HG02759 (cell line): Measurements from ENCODE around the gene SMYD1.

Source experiments
- ATAC-seq: cut with Tn5 transposase; IDR thresholded peaks from one replicate; pipeline ENCODE4 v1.9.1; 2021; ENCODE audit warnings: mild to moderate bottlenecking, moderate library complexity; ENCODE audit not compliant: unreplicated experiment

SMYD1 gene

DNA sequence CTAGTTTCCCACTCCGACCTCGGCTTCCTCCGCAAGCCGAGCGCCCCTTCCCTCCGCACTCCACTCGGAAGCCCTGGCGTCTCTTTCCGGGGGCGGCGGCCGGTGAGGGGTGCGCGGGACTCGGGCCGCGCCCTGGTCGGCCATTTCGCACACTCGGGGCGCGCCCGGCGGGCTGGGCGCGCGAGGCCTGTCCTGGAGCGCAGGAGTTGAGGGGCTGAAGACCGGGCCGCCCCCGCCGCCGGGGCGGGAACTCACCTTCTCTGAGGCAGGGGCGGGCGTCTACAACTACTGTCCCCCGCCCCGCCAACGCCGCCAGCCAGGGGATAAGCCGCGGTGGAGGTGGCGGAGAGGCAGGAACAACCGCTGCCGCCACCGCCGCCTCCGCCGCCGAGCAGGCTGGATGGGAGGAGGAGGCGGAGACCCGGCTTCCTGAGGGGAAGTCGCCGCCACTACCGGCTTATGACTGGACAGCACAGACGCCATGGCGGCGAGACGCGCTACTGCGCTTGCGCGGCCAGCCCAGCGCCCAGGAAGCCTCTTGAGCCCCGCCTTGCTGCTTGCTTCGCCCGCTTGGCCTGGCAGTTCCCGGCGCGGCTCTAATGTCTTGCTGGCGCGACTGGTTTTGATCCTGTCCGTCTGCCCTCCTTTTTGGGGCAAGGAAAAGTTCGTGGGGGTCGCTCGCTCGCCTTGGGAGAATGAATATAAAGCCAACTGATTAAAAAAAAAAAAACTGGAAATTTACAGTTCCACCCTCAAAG lies 12.1 kb upstream of the SMYD1 start, which contains the start of gene KRCC1:
KRCC1 (minus strand) TSS at position 413 of the 758 bp plus-strand sequence. CDS start 27,220 bp downstream, outside the sequence.
- ATAC-seq, result peak; percentile 96

DNA sequence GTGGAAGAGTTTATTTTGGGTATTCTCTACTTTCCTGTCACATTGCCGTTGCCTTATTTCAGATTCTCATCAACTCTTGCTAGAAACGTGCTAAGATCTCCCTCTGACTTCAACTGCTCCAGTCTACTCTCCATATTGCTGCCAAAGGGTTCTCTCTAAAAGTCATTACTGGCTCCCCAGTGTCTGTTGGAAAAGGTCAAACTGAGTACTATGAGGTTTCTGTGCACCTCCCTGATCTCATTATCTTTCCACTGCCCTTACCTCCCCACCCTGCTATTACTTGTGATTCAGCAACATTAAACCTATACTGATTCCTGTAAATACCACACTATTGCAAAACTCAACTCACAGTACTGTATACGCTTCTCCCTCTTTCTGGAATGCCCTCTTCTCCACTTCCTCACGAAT lies 10.2 kb upstream of the SMYD1 start:
- no peak for ATAC-seq

DNA sequence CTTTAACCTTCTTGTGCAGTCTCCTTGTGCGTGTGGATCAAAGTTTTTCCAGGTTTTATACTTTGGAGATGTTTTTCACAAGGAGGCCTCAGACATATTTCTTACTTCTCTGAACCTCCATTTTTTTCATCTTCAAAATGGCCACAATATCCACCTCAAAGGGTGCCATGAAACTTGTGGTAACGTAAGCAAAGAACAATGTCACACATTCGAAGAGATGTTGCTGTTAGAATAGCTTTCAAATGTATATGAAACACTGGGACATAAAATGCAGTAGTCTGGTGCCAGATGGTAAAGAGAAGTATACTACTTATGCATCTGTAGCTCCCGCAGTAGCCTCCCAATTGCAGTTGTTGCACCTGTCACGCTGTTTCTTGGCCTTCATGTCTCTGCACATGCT lies 9.4 kb upstream of the SMYD1 start:
- ATAC-seq, result no peak

DNA sequence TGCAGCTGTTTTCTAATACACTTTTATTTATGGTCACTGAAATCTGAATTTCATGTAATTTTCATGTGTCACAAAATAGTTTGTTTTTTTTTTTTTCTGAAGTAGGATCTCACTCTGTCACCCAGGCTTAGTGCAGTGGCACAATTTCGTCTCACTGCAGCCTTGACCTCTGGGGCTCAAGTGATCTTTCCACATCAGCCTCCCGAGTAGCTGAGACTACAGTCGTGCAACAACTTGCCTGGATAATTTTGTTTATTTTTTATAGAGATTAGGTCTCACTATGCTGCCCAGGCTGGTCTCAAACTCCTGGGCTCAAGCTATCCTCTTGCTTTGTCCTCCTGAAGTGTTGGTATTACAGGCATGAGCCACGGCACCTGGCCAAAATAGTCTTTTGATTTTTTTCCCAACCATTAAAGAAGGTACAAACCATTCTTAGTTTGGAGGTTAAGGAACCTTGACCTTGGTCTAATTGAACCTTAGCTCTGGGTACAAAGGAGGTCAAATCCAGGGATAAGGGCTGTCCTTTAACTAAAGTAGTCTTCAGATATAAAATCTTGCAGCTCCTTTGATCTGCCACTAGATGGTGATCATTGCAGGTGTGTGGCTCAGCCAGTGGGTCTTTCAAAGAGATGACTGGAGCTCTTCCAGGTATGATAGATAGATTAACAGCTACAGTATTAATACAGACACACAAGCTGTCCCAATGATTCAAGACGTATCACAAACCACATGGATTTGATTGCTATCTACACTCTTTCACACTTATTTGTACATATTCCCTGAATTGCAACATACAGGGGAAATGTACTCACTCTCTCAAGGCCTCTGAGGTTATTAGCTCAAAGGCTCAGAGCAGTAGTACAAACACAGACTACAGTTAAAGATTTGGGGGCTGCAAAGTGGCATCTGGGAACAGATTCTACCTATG lies 7.4 kb upstream of the SMYD1 start:
- ATAC-seq, result peak; percentile 31

DNA sequence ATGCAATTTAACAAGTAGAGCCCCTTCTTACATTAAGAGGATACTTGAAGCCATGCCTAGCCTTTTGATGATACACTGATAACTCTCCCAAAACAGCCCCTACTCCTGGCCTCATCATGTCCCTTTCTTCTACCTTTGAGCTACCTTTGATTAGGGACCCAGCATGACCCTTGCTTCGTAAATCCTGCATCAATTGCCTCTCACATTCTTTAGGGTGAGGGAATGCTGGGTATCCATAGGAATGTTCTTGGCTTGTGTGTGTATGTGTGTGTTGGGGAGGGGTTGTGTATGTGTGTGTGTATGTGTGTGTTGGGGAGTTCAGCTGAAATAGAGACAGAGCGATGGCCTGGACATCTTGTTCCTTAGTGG lies 6.7 kb upstream of the SMYD1 start:
- no peak for ATAC-seq

DNA sequence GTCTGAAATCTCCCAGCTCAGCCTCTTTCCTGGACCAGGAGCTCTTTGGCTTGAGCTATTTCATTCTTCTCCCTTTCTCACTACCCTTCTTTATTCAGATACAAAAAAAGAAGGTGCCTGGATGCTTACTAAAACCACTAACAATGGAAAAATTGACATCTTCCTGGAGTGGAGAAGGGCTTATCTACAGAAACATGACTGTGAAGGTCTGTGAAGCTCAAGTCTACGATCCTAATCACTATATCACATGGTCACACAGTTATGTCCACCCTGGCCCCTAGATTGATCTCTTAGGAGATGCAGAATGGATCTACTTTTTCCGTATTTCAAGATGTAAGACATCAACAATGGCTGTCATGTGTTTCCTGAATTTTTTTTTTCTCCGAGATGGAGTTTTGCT lies 6.3 kb upstream of the SMYD1 start:
- ATAC-seq, result no peak

DNA sequence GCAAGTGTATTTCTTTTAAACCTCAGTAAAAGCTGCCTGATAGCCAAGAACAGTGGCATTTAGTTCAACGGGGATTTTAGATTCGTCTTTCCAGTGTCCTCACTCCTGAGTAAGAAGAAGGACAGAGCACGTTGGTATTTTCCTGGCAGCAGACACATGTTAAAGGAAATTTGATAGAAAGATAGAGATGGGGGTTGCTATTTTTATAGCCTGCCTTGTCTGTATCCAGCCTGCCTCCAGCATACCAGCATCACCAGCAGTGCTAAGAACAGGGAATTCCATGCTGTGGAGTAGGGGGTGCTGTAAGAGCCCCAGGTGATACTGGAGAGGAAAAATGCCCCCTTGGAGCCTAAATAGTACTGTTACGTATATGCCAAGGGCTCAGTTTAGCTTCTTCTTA lies 1.1 kb upstream of the SMYD1 start:
- ATAC-seq, result no peak

DNA sequence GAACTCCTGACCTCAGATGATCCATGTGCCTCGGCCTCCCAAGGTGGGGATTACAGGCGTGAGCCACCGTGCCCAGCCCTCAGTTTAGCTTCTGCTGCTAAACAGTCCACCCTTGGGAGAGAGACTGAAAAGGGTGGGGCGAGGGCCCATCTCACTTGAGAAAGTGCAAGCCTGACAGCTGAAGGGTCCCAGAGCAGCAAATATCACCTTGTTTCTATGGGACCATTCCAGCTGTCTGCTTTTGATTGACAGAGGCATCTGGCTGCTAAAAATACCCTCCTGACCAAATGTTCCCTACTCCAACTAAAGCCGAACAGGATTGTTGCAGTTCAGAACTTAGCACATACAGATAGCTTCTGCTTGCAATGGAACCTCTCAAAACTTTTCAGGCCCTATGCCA lies 436 bp upstream of the SMYD1 start:
- no peak for ATAC-seq

DNA sequence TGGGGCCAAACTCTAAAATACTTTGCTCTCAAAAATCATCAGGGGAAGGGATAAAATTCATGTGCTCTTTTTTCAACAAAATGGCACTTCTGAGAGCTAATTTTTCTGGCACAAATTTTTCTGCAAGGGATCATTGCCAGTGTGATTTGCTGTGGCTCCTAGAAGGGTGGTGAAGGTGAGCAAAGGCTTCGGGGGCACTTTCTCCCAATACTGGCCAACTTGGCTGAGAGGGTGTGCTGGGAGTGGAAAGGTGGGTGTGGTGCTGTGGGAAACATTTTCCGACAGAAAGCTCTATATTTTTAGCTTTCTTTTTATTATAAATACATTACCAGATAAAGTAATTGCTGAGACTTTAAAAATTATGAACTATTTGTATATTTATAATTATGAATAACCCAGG lies 419 bp downstream of the SMYD1 start:
- ATAC-seq, result no peak

DNA sequence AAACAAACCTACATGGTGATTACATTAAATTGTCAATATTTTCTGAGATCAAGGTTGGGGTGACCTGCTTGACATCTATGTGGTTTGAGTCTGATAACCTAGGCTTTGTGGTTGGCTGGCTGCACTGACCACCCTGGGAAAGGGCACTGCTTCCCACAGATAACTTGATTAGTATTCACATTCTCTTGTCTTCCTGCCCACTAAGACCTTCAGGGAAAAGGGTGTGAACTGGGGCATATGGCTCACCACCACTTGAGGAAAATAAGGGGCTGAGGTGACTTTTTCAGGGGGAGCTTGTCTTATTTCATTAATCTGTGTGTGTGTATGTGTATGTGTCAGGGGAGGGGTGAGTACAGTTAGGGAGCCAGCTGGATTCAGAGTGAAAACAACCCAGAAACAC lies 1.5 kb downstream of the SMYD1 start:
- no peak for ATAC-seq

DNA sequence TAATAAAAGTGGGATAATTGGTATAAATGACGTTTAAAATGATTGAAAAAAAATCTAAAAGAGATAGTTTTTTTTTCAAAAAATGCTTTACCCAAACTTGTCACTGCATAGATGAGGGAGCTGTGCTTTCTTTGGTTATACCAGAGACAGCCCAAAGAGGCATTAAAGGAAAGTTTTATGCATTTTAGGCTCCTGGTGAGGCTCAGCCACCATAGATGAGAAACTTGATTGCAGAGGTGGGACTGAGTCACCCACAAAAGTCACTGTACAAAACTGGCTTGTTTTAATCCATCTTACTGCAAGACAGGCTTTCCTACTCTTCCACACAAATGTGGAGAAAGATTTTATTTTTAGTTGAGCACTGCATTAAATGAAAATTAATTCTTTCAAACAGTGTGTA lies 2.4 kb downstream of the SMYD1 start:
- no peak for ATAC-seq

DNA sequence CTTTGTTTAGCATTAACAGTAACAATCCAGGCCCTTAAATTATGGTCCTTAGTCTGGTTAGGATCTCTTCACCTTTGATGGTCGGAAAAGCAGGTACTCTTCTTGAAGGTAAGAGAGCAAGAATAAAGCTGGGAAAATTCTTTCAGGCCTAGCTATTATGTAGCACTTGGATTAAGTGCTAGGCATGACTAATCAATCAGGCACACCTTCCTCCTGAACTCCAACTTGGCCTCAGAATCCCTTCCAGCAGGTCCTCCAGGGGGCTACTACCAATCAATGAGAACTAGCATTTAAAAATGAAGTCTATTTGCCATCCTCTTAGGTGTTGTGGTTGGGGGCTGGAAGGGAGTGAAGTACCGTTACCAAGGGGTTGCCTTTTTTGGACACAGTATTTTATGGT lies 3.7 kb downstream of the SMYD1 start:
- ATAC-seq, result no peak

DNA sequence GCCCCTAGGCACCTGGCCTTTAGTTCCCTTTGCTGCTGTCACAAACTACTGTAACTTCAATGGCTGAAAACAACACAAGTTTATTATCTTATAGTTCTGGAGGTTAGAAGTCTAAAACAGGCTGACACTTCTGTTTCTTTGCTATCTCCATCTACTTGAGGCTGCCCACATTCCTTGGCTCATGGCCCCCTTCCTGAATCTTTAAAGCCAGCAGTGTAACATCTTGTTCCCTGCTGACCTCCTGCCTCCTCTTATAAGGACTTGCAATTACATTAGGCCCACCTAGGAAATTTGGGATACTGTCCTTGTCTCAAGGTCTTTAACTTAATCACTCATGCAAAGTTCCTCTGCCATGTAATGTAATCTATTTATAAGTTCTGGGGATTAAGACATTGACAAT lies 6.5 kb downstream of the SMYD1 start:
- no peak for ATAC-seq

DNA sequence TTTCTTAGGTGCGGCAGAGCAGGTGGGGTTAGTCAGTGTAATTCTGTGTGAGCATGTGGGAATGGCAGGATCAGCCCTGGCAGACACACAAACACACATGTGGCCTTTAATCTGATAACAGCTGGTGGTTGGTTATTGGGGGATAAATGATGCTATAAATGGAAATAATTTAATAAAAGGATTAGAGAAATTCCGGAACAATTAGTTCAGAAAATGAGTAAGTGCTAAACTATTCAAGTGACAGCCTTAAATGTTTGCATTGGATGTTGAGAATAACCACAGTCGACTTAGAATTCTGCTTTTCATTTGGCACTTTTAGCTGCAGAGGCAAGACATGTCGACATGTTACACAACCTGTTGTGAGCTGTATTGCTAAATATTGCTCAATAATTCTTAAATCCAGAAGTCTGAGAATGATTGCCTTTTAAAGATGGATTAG lies 7.2 kb downstream of the SMYD1 start:
- ATAC-seq, result no peak

DNA sequence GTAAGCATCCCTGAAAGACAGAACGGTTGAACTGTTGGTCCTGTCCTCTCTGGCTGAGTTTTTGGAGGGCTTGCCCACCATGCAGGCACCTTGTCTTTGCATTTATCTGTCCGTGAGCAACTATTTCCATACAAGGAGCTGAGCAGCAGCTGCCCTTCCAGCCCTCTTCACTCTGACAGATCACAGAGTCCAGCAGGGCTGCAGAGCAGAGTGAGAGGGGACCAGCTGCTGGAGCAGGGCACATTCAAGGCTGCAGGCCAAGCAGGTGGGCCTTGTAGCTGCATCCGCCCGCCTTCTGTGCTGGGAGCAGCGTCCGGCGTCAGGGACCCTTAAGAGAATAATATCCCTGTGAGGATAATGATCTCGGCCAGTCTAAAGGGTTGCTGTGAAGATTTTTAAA lies 9.5 kb downstream of the SMYD1 start:
- no peak for ATAC-seq

DNA sequence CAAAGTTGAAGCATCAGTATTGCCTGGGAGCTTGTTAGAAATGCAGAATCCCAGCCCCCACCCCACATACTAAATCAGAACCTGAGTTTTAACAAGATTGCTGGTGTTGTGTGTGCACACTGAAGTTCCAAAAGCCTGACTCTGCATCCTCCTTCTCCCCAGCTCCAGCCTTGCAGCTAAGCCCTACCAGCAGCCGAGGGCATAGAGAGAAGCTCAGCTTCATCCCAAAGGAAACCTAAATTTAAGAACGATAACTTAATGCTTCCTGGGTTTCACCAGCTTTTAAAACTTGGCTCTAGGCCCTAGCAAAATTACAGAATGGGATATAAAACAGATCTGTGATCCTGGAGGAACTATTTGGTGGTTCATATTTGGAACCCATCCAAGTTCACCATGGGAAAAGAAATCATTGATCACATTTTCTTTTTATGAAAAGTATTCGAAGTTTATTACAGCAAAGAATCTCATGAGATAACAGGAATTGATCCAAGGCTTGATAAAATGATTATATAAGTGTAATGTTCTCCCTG lies 11.1 kb downstream of the SMYD1 start:
- ATAC-seq, result no peak

DNA sequence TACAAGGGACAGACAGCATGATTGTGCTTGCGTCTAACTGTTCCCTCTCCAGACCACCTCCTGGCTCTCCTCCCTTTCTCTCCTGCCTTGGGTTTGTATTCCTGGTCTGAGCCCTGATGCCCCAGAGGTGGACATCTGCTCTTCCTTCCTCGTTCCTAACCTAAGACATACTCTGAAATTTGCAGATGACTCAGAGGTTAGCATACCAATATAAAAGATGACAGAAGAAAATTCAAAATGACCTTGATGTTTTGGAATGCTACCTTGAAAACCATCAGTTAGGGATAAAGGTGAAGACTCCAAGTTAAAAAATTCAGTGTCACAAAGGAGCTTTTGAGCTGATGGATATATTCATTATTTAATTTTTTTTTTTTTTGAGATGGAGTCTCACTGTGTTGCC lies 12.9 kb downstream of the SMYD1 start:
- ATAC-seq, result no peak

DNA sequence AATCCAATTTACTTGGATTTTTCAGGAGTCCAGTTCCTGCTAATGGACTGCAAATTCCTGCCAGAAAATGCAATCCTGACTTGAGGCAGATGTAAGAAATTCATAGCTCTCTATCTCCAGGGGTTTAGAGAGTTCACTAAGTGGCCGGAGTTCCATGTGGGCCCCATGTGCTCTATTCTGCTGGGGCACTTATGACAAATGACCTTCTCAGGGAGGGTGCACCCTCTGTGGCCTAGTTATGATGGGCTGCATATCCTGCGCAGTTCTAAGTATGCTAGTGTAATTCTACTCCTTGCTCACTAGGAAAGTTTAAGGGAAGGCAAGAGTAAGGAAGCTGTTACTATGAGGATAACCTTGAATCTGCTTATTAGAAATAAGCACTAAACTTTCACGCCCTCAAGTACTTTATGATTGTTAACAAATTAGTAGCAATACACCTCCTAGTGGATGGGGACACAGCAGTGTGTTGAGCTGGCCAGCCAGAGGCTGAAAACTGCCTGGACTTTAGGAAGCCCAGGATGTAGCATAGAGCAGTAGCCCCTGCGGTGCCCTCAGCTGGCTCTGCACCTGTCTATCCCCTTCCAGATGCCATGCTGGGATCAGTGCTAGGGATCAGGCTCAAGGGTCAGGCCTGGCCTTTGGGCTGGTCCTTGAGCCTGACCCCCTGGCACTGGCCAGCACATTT lies 14.4 kb downstream of the SMYD1 start:
- ATAC-seq, result no peak

DNA sequence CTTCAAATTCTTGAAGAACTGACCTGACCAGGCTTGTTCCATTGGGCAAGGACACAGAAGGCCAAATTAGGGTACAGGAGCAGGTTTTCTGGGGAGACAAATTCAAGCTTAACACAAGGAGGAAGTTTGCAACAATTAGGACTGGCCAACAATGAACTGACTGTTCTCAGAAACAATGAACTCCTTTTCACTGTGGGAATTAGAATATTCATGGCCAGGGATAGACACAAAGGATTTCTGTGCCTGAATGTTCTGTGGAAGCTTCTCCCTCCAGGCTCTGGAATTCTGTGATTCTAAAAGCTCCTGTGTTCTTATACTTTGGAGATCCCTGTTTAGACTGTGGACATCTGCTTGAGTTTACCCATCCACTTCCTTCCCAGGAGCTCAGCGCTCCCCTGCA lies 15.2 kb downstream of the SMYD1 start:
- no peak for ATAC-seq

DNA sequence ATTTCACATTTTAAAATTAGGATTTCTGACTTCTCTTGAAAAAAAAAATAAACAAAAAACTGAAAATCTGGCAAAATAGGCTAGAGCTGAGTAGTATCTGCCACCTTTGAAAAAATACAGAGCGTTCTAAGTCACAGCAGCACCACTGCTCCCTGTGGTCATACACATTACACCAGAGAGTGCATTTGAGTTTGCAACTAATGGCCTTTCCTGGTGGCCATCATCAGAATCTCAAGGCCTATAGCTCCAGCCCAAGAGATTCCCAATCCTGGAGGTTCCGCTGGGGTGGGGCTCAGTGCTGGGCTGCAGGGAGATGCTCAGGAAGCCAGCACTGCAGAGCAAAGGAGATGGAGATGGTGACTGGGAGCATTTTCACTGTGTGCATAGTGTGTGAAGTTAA lies 17.5 kb downstream of the SMYD1 start:
- ATAC-seq, result no peak

DNA sequence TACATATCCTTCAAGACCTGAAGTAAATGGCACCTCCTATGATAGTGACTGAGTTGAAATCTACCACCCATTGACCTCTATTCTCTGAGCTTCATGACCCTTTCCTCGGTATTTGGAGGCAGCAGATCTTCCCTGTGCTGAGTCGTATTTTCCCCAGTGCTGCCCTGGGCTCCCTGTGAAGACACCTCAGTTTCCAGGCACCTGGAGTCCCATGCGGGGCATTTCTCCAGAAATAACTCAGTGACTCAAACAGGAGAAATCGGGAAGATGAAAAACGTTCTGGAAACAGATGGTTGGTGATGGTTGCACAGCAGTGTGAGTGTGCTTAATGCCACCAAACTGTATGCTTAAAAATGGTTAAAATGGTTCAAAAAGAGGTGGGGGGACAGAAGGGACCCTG lies 18.0 kb downstream of the SMYD1 start:
- ATAC-seq, result no peak
